NCI-H82 treated with DMSO at 0.1 percent for 48 hours (cell line): ENCODE results near the gene ARAP3.

Experiments
- DNase-seq: peaks from one replicate; lab custom pipeline; 2025; ENCODE audit not compliant: unreplicated experiment; lab: John Stamatoyannopoulos, UW

ARAP3 gene

DNA sequence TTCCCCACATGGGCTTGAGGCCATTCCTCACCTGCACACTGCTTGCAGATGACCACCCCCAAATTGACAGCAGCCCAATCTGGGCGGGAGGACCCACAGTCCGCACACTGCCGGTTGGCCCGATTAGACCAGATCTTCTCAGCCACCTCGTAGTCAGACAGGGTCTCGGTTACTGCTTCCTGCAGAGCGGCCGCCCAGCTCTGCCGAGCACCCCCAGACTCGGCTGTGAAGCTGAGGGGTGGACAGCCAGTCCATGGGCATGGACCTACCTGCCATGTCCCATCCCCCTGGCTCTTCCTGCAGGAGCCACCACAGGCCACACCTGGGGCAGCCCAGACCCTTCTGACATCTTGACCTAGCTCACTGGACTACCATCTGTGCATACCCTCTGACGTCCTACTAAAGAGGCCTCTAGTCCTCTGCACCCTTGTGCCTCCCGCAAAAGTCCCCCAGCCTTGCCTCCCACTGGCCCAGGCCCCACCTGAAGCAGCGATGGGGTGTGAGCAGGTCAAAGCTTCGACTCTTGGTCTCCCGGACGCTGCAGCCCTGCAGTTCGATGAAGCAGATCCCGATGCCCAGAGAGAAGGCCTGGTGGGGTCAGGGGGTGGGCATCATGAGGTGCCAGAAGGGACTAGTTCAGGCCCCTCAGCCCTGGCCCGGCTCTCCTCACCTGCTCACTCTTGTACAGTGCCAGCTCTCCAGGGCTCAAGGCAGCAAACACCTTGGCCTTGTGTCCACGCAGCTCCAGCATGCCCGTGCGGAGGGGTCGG is 9.8 kb downstream of the ARAP3 start:
- DNase-seq, result no peak

DNA sequence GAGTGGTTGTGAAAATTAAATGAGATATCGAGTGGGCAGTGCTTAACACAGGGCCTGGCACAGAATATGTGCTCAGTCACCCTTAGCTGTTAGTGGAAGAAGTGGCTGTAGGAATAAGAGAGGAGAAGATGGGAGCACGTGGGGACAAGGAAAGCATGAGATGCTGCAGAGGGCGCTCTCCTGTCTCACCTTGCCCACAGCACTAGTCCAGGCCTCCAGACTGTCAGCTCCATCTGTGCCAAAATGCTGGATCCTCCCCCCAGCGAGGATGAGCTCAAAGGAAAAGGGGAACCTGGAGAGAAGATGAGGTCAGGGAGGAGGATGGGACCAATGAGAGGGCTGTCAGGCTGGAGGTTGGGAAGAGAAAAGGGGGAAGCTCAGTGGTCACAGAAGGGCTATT is 12.5 kb downstream of the ARAP3 start:
- no peak for DNase-seq

DNA sequence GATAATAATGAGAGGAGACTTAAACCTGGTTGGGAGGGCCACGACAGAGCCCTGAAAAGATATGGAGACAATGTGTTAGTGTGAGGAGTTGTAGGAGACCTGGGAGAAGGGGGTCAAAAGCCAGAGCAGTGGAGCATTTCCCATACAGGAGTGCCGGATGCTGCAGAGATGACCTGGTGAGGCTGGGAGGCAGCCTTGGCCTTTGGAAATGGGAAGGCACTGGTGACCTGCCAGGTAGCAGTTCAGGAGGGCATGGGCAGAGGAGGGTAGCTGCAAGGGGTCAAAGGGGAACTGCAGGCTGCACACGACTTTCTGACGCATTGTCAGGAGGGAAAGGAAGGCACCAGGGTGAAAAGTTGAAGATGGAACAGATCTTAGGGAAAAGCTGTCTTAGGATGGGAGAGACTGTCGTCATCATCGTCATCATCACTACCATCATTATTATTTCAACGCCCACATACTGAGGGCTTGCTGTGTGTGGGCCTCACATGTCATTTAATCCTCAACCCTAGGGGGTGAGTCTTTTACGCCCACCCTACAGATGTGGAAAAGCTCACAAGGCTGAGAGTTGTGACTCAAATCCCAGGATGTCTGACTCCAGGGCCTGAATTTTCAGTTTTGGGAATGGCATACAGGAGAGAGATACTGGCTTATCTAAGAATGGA is 13.3 kb downstream of the ARAP3 start:
- no peak for DNase-seq

DNA sequence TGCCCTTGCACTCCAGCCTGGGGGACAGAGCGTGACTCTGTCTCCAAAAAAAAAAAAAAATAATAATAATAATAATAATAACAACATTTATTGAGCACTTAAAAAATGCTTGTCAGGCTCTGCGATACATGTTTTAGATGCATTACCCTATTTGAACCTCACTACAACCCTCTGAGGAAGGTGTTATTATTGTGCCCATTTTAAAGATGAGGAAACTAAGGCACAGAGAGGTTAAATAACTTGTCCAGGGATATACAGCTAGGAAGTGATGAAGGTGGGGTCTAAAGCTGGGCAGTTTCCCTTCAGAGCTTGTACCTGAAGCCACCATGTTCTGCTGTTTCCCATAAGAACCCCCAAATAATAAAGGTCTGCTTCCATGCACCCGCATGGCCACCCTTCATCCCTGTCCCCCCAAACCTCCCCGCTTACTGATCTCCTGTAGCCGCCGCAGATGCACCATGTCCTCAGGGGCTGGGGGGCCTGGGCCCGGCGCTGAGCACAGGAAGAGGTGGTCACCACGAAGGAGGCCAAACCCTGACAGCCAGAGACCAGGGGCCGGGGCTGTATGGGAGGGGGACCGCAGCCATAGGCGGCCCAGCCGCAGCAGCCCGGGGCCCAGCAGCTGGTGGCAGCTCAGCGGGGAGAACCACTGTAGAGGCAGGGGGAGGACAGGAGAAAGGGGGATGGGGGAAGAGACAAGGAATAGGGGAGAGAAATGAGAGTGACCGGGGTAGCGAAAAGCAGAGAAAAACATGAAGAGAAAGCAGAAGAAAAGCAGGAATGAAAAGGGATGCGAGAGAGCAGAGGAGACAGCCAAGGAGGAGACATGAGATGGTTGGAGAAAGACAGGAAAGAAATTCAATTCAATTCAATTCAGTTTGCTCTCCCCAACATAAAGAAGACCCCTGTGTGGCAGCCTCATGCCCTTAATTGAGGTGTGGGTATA is 15.8 kb downstream of the ARAP3 start:
- no peak for DNase-seq

DNA sequence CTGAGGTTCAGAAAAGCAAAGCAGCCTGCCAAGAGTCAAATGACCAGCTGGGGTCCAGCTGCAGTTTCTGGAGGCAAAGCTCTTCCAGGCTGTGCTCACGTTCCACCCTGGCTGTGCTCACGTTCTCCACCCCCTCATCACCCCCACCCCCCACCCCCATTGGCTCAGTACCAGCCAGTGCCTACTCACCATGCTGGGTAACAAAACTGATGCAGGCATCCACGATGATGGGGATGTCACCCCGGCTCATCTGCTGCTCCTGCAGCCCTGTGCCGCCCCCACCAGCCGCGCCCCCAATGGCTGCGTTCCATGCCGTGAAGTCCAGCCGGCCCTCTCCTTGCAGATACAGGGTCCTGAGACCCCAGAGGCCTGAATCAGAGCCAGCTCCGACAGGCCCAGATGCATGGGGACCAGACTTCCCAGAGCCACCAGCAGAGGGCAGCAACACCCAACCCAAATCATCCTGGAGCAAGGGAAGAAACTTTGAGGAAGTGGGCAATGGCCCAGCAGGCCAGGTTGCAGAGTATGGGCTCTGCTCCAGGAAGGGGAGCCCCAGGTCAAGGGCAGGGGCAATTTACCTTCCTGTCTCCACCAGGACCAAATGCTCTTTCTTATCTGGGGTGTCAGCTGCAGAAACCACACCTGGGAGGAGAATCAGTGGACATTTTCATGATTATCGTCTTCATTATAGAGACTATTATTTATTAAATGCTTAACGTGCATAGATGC is 17.1 kb downstream of the ARAP3 start:
- peak; percentile 13 for DNase-seq

DNA sequence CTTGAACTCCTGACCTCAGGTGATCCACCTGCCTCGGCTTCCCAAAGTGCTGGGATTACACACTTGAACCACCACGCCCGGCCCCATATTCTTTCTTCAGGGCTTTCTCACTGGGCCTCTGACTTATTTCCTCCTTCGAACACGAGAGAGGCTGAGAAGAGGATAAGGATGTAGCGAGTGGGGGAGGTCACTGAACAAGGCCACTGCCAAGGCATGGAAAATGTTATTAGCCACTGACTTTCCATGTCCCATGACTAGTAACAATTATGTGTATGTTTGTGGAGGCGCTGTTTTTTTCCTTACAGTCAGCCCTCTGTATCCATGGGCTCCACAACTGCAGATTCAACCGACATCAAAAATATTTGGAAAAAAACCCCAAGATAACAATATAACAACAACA is 18.5 kb downstream of the ARAP3 start:
- no peak for DNase-seq

DNA sequence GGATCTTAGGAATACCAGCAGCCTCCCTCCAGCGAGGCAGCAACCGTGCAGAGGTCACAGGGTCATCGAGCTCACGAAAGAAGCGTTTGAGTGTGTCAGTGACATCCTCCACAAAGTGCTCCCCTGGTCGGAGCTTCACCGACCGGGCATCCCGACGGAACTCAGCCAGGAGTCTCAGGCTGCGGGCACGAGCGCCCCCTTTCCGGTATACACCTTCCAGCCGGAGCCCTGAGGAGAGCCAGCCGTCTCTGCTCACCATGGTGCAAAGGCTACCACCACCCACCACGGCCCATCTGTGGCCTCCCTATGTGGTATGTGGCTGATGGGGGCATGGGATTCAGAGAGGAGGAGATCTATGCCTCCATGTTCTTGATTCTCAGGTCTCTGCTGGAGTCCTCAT is 20.0 kb downstream of the ARAP3 start:
- no peak for DNase-seq

DNA sequence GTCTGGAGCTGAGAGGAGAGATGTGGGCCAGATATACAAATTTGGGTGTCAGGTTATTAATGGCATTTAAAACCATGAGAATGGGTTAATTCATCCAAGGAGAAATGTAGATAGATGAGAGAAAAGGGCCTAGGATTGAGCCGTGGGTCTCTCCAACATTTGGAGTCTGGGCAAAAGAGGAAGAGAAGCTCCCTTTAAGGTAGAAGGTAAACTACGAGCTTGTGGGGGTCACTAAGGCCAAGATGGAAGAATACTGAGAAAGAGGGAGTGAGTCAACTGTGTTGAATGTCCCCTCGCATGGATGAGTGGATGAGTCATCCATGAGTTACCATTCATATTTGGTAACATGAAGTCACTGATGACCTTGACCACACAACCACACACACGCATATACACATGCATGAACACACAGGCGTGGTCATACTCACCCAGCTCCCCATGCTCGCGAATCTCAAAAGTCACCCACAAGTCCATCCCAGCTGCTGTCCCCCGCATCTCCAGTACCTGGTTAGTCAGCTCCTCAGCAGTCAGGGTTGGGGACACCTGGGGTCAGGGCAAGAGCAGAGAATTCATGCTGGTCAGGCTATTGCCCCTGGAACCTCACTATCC is 24.0 kb downstream of the ARAP3 start:
- no peak for DNase-seq

DNA sequence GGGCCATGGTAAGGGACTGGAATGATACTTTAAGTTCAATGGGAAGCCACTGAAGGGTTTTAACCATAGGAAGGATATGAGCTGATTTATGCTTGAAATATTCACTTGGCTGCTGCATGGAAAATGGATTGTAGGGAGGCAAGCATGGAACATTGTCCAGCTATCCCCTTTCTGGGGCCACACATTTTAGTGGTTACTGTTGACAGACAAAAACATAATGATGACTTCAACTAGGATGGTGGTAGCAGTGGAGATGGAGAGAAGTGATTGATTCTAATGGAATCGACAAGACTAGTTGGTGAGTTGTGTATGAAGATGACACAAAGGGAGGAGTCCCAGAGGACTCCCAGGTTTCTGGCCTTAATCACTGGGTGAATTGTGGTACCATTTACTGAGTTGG is 24.6 kb downstream of the ARAP3 start:
- no peak for DNase-seq

DNA sequence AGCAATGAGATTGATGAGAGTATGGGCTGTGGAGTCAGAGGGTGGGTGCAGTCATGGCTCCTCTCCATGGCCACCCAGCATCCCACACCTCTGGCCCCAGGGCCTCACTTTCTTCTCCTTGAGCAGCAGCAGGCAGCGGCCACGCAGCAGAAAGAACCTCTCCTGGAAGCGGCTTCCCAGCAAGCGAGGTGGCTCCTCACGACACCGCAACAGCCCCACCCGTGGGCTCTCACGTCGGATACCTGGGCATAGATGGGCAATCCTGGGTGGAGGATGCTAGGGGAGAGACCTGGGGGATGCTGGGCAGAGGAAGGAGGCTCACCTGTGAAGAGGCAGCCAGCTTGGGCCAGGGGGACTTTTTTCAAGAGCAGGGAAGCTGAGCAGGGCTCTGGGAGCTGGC is 25.6 kb downstream of the ARAP3 start:
- no peak for DNase-seq

DNA sequence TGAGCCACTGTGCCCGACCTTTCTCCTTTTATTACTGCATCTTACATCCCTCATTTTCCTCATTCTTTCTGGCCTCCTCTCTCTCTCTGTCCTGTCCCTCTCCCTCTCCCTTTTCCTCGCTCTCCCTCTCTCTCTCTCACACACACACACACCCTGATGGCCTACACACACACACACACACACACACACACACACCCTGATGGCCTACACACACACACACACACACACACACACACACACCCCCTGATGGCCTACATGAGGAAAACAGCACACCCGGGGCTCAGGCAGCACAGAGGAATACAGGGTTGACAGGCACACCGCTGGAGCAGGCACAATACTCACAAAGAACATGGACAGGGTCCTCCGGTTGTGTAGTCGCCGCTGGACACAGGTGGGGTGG is 27.0 kb downstream of the ARAP3 start:
- no peak for DNase-seq

DNA sequence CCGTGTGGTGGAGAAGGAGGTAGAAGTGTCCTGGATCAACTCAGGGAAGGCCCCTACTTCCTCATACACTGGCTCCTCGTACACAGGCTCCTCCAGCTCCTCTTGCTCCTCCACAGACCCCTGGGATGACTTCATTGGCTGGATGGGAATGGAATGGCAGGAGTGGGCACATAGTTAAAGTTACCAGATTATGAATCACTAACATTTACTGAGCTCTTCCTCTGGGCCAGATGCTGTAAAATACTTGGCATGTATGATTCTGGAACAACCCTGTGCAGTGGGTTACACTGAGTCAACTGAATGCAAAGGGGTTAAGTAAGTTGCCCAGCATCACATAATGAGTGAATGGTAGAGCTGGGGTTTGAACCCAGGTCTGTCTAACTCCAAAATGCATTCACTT is 27.7 kb downstream of the ARAP3 start:
- no peak for DNase-seq

DNA sequence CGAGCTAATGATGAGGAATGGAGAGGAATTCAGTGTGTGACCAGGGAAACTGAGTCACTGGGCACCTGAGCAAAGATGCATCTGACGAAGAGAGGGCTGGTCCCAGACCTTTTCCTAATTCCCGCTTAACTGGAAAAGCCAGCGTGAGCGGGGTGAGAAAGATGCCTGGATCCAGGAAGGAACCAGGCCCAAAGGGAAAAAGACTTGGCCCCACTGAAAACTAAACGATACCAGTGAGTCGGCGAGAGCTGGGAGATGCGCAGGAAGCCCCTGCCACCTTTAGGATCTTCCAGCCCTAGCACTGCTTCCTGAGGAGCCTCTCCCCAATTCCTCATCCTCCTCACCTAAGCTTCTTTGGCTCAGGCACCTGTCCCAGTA is 30.3 kb downstream of the ARAP3 start:
- DNase-seq, result no peak

DNA sequence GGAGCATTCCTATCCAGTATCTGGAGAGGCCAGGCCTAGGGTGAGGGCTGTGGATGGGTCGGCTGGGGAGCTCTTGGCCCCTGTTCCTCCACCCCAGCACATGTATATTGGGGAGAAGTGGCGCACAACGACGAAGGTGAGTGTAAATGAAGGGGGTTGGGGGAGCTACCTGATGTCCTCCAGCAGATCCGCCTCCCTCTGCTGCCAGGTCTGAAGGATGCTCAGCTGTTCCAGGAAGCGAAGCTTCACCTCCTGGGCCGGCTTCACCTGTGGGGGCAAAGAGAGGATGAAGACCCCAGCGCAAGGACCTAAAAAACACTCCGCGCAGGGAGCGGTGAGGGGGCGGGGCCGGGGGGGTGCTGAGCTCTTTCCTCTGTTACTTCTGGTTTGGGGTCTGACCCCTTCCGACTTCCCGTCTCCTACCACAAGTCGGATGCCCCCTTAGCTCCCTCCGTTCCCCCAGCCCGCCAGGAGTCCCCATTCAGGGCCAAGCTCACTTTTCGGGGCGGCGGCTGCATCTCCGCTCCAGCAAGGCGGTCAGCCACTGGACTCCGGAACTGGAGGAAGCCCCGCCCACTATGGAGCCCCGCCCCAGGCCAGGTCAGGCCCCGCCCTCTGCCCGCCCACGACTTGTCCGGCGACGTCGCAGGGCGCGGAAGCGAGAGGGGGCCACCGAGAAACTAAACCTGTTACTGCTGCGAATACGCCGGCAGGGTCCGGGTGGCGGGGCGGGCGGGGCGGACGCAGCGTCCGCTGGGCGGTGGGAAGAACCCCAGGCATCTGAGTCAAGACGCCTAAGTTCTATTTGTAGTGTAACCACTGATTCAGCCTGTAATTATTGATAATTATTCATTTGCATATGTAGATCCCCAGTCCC is 30.9 kb downstream of the ARAP3 start, which contains the start of gene FCHSD1:
Gene FCHSD1 (minus strand): TSS at position 568 of the 877 bp plus-strand sequence. CDS start 50 bp downstream, at position 518.
- peak; percentile 5 for DNase-seq

DNA sequence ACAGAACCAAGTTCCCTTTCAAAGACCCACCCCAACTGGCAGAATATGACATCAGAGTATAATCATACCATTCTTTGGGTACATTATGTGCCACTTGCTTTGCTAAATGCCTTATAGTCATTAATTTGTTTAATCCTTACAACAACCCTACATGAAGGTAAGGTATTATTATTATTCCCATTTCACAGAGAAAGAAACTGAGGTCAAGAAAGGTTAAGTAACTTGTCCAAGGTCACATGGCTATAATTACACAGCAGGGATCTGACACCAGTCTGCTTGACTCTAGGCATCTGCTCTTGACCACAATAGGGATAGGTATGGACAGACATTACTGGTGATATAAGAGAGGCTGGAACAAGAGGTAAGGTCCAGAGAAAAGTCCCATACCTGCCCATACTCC is 32.1 kb downstream of the ARAP3 start:
- no peak for DNase-seq

DNA sequence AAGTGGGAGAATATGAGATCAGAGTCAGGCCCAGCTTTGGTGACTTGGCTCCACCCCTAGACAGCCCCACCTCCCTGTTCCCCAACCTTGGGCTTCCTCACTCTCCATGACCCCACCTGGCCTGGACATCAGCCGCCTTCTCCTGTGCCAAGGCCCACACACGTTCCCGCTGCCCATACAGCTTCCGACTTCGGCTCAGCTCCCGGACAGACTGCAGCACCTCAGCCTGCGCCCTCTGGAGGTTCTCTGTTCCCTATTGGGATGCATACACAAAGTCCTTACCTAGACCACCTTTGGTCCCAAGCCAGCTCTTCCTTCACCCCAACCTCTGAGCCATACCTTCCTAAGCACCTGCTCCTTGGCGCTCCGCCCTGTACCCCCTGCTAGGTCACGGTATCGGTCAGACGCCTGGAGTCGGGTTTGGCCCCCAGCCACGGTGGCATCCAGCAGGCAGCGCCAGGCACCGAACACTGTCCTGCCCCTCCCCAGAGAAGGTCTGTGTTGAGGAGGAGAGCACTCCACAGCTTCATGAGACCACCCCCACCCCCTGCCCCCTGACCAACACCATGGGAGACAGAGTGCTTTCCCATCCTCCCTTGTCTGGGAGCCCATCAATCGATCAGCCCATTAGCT is 32.9 kb downstream of the ARAP3 start:
- no peak for DNase-seq

DNA sequence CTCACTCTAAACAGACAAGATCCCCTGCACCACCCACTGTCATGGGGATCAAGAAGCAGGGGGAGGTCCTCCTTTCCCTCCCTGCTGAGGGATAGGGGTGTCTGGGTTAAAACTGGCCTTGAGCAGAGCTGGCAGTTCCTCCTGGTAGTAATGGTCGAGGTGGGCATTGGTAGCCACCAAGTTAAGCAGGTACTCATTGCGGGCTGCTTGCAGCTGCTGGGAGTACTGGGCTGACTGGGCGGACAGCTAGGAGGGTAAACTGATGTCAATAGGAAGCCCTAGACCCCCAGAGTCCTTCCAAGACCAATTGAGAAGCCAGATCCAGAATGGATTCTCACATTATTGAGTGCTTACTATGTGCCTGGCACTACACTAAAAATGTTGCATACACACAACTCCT is 34.2 kb downstream of the ARAP3 start:
- DNase-seq, result no peak

DNA sequence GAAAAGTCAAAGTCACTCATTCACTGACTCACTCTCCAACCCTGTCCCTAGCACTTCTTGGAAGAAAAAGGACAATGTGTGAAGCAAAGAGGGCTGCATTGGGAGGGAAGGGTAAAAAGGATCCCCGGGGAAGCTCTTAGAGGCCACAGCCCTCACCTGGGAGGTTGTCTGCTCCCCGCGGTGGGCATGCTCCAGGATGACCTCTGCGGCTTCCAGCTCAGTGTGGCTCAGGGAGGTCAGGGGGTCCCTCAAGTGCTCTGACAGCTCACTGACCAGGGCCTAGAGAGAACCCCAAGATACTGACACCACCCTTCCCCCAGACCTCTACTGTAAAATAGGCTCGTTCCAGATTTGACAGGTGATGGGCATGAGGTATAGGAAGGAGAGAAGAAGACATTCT is 34.8 kb downstream of the ARAP3 start:
- no peak for DNase-seq

DNA sequence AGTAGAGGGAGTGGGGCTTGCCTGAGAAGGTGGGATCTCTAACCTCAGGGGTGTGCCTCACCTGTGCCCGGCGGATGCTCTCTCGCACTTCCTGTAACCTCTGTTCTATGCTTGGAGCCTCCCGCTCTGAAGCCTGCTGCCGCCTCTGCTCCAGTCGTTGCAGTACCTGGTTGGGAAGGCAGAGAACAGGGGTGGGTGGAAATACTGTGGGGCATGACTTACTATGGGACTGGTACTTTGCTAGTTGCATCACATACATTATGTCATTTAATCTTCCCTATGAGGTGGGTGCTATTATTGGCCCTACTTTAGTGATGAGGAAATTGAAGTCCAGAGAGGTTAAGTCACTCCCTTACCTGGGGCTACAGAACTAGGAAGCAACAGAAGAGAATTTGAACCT is 36.0 kb downstream of the ARAP3 start:
- no peak for DNase-seq
